Activated T-cell treated with anti-CD3 and anti-CD28 coated beads, Interleukin-2, amount 50 U/mL, for 24 hours (primary cell): Measurements from ENCODE around the gene USP46.

Experiments used
- DNase-seq: peaks from one replicate; pipeline ENCODE4 v3.0.0-alpha.2; 2020
- H3K27ac Mint-ChIP-seq: 2 replicates; pipeline ENCODE4 v1.8.0; 2020; ENCODE audit warnings: mild to moderate bottlenecking, mixed read lengths
- H3K27me3 Mint-ChIP-seq: 2 replicates; pipeline ENCODE4 v1.8.0; 2020; ENCODE audit warnings: mixed read lengths
- H3K36me3 Mint-ChIP-seq: 2 replicates; pipeline ENCODE4 v1.8.0; 2020; ENCODE audit warnings: low read depth, mixed read lengths
- H3K4me1 Mint-ChIP-seq: 2 replicates; pipeline ENCODE4 v1.8.0; 2020; ENCODE audit warnings: low read depth, mixed read lengths
- H3K4me3 Mint-ChIP-seq: 2 replicates; pipeline ENCODE4 v1.8.0; 2020; ENCODE audit warnings: mild to moderate bottlenecking, moderate library complexity, mixed read lengths
- H3K9me3 Mint-ChIP-seq: 2 replicates; pipeline ENCODE4 v1.8.0; 2020; ENCODE audit warnings: mixed read lengths

Gene USP46

DNA sequence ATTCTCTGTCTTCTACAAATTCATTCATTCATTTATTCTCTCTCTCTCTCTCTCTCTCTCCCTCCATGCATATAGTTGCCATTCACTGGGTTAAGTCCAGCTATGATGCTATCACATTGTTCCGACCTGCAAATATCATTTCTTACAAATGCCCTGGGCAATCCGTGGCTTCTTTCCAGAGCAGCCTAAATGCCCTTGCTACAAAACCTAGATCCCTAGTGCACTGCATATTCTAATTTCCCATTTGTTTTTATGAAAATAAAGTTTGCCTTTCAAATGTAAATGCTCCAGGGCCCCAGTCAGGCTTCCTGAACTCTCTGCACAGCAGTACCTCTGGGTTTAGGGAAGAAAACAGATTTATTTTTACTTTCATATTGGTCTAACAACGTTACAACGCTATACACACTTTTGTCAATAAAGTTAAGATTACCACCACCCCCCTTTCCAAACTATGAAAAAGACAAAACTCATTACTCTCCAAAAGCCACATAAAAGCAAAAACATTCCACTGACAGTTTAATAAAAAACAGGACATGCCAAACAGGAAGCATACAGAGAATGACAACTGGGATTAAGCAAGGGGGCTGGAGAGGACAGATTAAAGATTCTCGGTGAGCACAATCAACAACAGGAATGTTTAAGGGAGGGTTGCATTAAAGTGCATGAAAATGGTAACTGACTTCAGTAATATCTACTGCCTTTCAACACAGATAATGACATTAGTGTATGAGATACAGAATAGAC lies 104.3 kb downstream of the USP46 start:
- peaks cover 47% of the 10 kb centered on the region for H3K27me3 Mint-ChIP-seq
- no peak for DNase-seq
- no peak overlapping the region for H3K27ac Mint-ChIP-seq
- H3K36me3 Mint-ChIP-seq = no peaks in the 10 kb centered on the region
- H3K4me3 Mint-ChIP-seq = no peak overlapping the region
- H3K4me1 Mint-ChIP-seq = no peaks in the 10 kb centered on the region
- H3K9me3 Mint-ChIP-seq = no peaks in the 10 kb centered on the region

DNA sequence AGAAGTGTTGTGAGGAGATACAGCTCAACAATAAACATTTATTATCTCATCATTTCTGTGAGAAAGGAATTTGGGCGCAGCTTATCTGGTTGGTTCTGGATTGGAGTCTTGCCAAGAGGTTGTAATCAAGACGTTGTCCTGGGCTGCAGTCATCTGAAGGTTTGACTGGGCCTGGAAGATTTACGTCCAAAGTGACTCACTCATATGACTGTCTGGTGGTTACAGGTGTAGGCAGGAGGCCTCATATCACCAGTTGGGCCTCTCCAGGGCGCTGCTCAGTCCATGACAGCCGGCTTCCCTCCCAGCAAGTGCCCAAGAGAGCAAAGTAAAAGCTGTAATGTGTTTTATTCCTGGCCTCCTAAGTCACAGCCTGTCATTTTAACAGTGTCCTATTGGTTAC lies 106.3 kb downstream of the USP46 start:
- no peaks in the 10 kb centered on the region for H3K4me1 Mint-ChIP-seq
- H3K27me3 Mint-ChIP-seq = peaks cover 48% of the 10 kb centered on the region
- H3K27ac Mint-ChIP-seq = no peak overlapping the region
- DNase-seq = no peak
- H3K4me3 Mint-ChIP-seq = no peak overlapping the region
- no peaks in the 10 kb centered on the region for H3K36me3 Mint-ChIP-seq
- no peaks in the 10 kb centered on the region for H3K9me3 Mint-ChIP-seq

GRCh38 chr4:52551487-52551886 lies 107.6 kb downstream of the USP46 start:
- Mint-ChIP-seq H3K27me3 (peaks cover 40% of the 10 kb centered on the region), H3K27ac (no peak overlapping the region), H3K9me3 (no peaks in the 10 kb centered on the region), H3K4me1 (no peaks in the 10 kb centered on the region), H3K4me3 (no peak overlapping the region), H3K36me3 (no peaks in the 10 kb centered on the region)
- no peak for DNase-seq

DNA sequence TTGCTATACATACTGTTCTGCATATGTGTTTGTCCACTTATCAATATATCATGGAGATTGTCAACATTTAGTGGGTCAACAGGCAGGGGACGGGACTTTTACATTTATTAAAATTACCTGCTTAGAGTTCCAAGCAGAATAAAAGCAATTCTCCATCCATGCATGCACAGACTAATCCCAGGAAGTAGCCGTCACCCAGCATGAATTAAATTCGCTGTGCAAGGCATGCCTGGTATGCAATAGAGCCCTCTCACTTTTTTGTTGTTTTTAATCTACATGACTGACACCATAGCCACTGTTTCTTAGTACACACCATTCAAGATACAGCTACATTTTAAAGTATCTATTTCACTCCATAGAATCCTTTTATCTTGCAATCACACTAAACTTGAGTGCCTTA lies 108.9 kb downstream of the USP46 start:
- Mint-ChIP-seq H3K4me3 (no peak overlapping the region), H3K27me3 (peaks cover 29% of the 10 kb centered on the region), H3K27ac (no peak overlapping the region), H3K4me1 (no peaks in the 10 kb centered on the region), H3K9me3 (no peaks in the 10 kb centered on the region), H3K36me3 (no peaks in the 10 kb centered on the region)
- DNase-seq = no peak

- DNase-seq = no peak
- no peaks in the 10 kb centered on the region for H3K4me1 Mint-ChIP-seq
- peaks cover 26% of the 10 kb centered on the region for H3K27me3 Mint-ChIP-seq
- H3K27ac Mint-ChIP-seq = no peak overlapping the region
- no peaks in the 10 kb centered on the region for H3K36me3 Mint-ChIP-seq
- H3K9me3 Mint-ChIP-seq = no peaks in the 10 kb centered on the region
- H3K4me3 Mint-ChIP-seq = no peak overlapping the region
Measured at GRCh38 chr4:52548818-52549570, 110.1 kb downstream of the USP46 start.

GRCh38 chr4:52546449-52546848 lies 112.7 kb downstream of the USP46 start:
- H3K27me3 Mint-ChIP-seq = peaks cover 19% of the 10 kb centered on the region
- no peak overlapping the region for H3K27ac Mint-ChIP-seq
- H3K4me3 Mint-ChIP-seq = no peak overlapping the region
- no peaks in the 10 kb centered on the region for H3K9me3 Mint-ChIP-seq
- DNase-seq = no peak
- H3K36me3 Mint-ChIP-seq = no peaks in the 10 kb centered on the region
- no peaks in the 10 kb centered on the region for H3K4me1 Mint-ChIP-seq

GRCh38 chr4:52545099-52546069 lies 113.7 kb downstream of the USP46 start:
- no peak overlapping the region for H3K4me3 Mint-ChIP-seq
- H3K36me3 Mint-ChIP-seq = no peaks in the 10 kb centered on the region
- peak; percentile 75 for DNase-seq
- H3K4me1 Mint-ChIP-seq = no peaks in the 10 kb centered on the region
- peaks cover 13% of the 10 kb centered on the region for H3K27me3 Mint-ChIP-seq
- H3K9me3 Mint-ChIP-seq = no peaks in the 10 kb centered on the region
- no peak overlapping the region for H3K27ac Mint-ChIP-seq
